GM08714 (cell line): ENCODE results near the gene FGG.

Source experiments
- H3K4me3 ChIP-seq: fragments of 200-500 bp; sonication (Bioruptor generic); 2 replicates; pipeline ENCODE4 v1.5.1; 2014; ENCODE audit warnings: mild to moderate bottlenecking, low read length, inconsistent platforms
- ZNF274 ChIP-seq: IDR thresholded peaks from 2 replicates; pipeline ENCODE4 v1.6.1; 2012; ENCODE audit warnings: mild to moderate bottlenecking, low read depth, low read length

Gene FGG

DNA sequence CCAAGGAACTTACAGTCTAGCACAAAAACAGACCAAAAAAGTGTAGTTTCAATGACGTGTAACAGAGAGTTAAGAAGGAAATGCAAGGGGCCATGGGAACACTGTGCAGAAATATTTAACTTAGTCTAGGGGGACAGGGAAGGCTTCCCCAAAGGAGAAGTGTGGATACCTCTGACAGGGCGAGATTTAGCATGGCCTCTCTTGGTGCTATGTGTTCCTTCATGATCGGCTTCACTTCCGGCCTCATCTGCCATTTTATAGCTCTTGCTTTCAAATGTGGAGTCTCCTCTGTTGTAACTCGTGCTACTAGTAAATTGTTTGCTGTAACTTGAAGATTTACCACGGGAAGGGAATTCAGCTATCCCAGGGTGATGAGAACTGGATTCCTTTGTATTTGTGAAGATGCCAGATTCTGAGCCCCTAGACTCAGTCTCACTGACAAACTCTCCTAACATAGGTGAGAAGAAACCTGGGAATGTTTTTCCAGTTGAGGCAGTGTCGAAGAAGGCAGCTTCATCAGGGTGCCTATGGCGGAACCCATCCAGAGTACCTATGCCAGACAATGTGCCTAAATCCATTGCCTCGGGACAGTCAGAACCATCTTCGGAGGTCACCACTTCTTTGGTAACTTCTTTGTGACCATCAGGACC lies 27.0 kb downstream of the FGG start:
- H3K4me3 ChIP-seq: no peak overlapping the region
- no peak for TF ChIP-seq ZNF274

DNA sequence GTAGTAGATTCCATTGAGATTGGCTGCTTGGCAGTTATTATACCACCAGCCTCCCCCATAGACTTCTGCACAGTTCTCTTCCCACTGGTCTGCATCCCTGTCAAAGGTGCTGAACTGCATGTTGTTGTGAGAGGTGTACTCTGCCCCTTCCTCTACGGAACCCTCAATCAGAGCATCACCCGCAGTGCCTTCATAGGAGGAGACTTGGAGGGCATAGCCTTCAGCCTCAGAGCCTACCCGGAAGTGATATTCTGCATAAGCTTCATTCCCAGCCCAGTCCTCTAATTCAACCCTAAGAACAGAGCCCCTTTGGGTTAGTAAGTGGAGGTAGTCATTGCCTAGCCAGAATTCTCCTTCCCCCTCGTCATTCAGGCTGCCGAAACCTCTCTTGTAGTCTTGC lies 28.2 kb downstream of the FGG start:
- no peak overlapping the region for H3K4me3 ChIP-seq
- no peak for TF ChIP-seq ZNF274

DNA sequence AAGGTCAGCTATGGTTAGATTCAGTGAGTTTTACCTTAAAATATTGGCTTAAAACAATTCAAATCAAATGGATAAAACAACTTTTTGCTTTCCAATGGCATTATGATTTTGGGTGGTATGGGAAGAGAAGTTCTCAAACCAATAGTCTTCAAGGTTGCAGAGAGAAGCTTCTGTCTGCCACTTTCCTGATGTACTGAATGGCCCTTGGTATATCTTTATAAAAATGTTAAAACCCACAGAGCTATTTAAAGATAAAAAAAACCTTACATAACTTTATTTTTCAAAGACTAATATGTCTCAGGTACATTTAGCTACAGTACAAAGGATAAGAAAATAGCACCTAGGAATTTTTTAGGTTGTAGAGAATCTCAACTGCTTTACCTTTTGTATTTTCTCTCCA lies 28.8 kb downstream of the FGG start:
- no peak overlapping the region for H3K4me3 ChIP-seq
- TF ChIP-seq ZNF274: no peak

DNA sequence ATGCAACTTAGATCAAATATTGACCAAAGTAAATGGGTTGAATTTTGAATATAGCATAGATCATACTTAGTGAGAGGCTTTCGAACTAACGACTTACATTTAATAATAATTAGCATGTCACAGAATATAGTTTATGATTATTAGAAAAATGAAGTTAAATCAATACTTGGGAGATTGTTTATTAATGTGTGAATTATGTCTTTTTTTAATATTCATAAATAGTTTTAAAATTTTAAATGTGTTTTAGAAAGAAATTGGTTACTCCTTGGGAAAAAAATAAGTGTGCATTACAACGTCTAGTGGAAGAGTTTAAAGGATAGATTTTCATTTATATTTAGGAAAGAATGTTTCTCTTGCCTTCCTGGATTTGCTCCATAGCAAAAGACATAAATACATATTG lies 29.2 kb downstream of the FGG start:
- no peak overlapping the region for H3K4me3 ChIP-seq
- no peak for TF ChIP-seq ZNF274

DNA sequence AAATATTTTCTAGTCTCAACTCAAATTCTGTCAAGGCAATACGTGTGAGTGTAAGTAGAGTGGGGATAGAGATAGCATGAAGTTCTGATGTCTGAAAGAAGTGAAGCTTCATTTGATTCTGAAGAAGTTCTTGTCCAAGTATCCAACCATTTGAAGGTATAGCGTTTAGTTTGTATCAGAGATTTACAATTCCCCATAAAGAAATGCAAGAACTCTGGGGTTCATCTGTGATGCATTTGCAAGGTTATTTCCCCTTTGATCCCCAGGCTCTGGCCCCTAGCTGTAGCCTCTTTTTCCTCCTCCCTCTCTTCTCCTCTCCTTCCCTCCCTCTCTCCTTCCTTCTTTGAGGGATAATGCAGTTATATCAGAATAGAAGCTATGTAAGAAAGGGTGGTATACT lies 29.7 kb downstream of the FGG start:
- TF ChIP-seq ZNF274: no peak

DNA sequence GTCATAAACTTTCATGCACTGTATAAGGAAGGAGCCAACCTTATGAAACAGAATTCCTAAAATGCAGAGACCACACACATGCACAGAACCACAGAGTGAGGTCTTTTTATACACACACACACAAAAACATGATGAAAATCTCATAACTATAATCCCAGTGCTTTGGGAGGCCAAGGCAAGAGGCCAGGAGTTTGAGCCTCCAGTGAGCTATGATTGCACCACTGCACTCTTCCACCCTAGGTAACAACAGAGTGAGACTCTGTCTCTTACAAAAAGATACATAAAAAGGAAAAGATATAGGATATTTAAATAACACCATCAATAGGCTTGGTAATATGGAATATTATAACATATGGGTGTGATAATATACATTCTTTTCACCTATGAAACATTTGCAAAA lies 32.5 kb downstream of the FGG start:
- no peak overlapping the region for H3K4me3 ChIP-seq
- TF ChIP-seq ZNF274: no peak

More for the DNA sequence above, 29.7 kb downstream of the FGG start:
- no peak overlapping the region for H3K4me3 ChIP-seq

DNA sequence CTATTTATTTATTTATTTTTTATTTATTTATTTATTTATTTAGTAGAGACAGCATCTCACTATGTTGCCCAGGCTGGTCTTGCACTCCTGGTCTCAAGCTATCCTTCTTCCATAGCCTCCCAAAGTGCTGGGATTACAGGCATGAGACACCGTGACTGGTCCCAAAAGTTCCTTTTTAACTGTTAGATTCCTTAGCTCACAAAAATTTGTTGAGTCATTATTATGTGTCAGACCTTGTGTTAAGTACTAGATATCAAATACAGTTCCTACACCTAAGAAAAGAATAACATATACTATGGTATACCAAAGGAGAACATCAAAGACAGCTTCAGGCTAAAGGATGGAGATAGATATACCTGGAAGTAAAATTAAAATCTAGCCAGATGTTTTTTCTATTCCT lies 33.5 kb downstream of the FGG start:
- no peak overlapping the region for H3K4me3 ChIP-seq
- TF ChIP-seq ZNF274: no peak

DNA sequence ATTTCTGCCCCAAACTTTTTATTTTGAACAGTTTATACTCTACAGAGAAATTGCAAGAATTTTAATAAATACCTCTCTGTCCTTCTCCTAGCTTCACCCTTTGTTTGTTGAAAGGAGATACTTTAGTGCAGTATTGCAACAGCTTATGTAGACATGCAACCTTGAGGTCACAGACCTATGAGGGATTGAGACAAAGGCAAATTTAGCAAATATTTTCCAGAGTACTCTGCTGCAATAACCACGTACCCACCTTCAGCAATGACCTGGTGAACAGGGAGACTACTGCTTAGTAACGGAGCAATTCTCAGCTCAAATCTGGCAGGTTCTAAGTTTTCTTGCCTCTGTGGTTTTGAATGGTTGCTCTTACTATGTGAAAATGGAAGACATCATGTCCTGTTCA lies 35.1 kb downstream of the FGG start:
- no peak for TF ChIP-seq ZNF274
- H3K4me3 ChIP-seq: no peak overlapping the region

DNA sequence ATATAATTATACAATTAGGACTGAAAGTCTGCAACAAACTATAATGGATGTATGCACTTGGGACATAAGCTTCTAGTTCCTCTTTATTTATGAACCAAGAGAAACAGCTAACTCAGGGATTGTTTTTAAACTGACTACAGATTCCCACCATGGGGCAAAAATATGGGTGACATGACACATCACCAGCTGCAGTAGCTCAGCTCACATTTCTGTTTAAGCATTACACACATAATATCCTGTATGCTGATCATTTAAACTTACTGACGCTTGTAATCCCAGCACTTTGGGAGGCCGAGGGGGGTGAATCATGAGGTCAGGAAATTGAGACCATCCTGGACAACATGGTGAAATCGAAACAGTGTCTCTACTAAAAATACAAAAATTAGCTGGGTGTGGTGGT lies 38.1 kb downstream of the FGG start:
- no peak for TF ChIP-seq ZNF274
- H3K4me3 ChIP-seq: no peak overlapping the region

DNA sequence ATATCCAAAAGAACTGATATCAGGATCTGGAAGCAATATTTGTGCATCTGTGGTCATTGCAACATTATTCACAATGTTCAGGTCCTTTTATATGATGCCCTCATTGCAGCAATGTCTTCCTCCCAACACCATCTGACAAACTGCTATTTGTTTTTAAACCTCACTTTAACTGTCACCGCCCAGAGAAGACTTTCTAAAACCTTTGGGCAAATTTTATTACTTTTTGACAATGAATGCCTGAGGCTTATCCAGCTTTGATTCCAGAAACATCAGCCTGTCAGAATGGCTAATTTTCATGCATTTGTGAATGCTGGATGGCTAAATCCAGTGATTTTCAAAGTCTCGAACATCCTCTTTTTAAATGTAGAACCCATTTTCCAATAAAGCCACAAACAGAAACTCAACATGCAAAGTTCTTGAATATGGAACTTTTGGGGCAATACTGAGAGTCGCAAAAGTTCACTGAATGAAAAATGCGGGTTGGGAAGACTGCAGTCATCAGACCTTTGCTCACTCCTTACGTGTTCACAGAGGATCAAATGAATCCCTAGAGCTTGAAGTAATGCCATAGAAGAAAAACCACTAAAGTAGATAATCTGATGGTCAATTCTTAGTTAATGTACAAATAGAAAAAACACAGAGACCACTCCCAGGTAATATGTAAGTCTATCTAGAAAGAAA lies 39.1 kb downstream of the FGG start:
- TF ChIP-seq ZNF274: no peak
- no peak overlapping the region for H3K4me3 ChIP-seq

DNA sequence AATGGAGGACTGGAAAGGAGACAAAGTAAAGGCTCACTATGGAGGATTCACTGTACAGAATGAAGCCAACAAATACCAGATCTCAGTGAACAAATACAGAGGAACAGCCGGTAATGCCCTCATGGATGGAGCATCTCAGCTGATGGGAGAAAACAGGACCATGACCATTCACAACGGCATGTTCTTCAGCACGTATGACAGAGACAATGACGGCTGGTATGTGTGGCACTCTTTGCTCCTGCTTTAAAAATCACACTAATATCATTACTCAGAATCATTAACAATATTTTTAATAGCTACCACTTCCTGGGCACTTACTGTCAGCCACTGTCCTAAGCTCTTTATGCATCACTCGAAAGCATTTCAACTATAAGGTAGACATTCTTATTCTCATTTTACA lies 42.9 kb downstream of the FGG start:
- TF ChIP-seq ZNF274: no peak
- no peak overlapping the region for H3K4me3 ChIP-seq

DNA sequence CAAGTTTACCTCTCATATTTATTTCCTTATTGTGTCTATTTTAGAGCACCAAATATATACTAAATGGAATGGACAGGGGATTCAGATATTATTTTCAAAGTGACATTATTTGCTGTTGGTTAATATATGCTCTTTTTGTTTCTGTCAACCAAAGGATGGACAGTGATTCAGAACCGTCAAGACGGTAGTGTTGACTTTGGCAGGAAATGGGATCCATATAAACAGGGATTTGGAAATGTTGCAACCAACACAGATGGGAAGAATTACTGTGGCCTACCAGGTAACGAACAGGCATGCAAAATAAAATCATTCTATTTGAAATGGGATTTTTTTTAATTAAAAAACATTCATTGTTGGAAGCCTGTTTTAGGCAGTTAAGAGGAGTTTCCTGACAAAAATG lies 43.4 kb downstream of the FGG start:
- no peak overlapping the region for H3K4me3 ChIP-seq
- no peak for TF ChIP-seq ZNF274

DNA sequence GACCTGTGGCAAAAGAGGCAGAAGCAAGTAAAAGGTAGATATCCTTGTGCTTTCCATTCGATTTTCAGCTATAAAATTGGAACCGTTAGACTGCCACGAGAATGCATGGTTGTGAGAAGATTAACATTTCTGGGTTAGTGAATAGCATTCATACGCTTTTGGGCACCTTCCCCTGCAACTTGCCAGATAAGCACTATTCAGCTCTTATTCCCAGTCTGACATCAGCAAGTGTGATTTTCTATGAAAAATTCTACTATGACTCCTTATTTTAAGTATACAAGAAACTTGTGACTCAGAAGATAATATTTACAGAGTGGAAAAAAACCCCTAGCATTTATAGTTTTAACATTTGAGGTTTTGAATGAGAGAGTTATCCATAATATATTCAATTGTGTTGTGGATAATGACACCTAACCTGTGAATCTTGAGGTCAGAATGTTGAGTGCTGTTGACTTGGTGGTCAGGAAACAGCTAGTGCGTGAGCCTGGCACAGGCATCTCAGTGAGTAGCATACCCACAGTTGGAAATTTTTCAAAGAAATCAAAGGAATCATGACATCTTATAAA lies 45.7 kb downstream of the FGG start:
- TF ChIP-seq ZNF274: no peak

DNA sequence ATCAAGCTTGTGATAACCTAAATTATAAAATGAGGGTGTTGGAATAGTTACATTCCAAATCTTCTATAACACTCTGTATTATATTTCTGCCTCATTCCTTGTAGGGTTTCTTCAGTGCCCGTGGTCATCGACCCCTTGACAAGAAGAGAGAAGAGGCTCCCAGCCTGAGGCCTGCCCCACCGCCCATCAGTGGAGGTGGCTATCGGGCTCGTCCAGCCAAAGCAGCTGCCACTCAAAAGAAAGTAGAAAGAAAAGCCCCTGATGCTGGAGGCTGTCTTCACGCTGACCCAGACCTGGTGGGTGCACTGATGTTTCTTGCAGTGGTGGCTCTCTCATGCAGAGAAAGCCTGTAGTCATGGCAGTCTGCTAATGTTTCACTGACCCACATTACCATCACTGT lies 46.8 kb downstream of the FGG start:
- H3K4me3 ChIP-seq: no peak overlapping the region
- no peak for TF ChIP-seq ZNF274

More for the DNA sequence above, 45.7 kb downstream of the FGG start:
- no peak overlapping the region for H3K4me3 ChIP-seq

DNA sequence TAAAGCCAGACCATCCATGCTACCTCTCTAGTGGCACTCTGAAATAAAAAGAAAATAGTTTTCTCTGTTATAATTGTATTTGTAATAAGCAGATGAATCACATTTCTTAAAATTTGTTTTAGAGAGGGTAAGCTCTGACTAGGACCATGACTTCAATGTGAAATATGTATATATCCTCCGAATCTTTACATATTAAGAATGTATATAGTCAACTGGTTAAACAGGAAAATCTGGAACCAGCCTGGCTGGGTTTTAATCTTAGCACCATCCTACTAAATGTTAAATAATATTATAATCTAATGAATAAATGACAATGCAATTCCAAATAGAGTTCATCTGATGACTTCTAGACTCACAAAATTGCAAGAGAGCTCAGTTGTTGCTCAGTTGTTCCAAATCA lies 48.1 kb downstream of the FGG start:
- H3K4me3 ChIP-seq: no peak overlapping the region
- no peak for TF ChIP-seq ZNF274
